Activated naive CD8-positive, alpha-beta T cell treated with anti-CD3 and anti-CD28 coated beads for 36 hours (primary cell): ENCODE results near the gene NDST4. TPM values are rescaled to one million over a fixed set of nuclear protein-coding genes. Genes with fewer than 3 reads are reported as not detected.

ENCODE experiments used
- DNase-seq: peaks from one replicate; pipeline ENCODE4 v3.0.0; 2021
- H3K27ac Mint-ChIP-seq: one replicate; pipeline ENCODE4 v1.8.0; 2022; ENCODE audit warnings: mild to moderate bottlenecking, moderate library complexity, mixed read lengths
- H3K27me3 Mint-ChIP-seq: one replicate; pipeline ENCODE4 v1.8.0; 2022; ENCODE audit warnings: mild to moderate bottlenecking, mixed read lengths
- H3K36me3 Mint-ChIP-seq: one replicate; pipeline ENCODE4 v1.8.0; 2021; ENCODE audit warnings: mild to moderate bottlenecking, mixed read lengths
- H3K4me1 Mint-ChIP-seq: one replicate; pipeline ENCODE4 v1.8.0; 2021; ENCODE audit warnings: mixed read lengths
- H3K4me3 Mint-ChIP-seq: one replicate; pipeline ENCODE4 v1.8.0; 2022; ENCODE audit warnings: mild to moderate bottlenecking, moderate library complexity, mixed read lengths
- H3K9me3 Mint-ChIP-seq: one replicate; pipeline ENCODE4 v1.8.0; 2022; ENCODE audit warnings: mixed read lengths
- total RNA-seq, 2 experiments: library from RNA; stranded (reverse); gene quantifications; one replicate each; pipeline ENCODE4 v1.2.3, GENCODE V29; 2021

Gene NDST4
- total RNA-seq, 2 experiments from 2014 or later: not detected

GRCh38 chr4:114811564-114812301, 301.7 kb downstream of the NDST4 start:
- Mint-ChIP-seq H3K4me3 (no peak overlapping the region), H3K27me3 (peaks cover 21% of the 10 kb centered on the region), H3K36me3 (no peaks in the 10 kb centered on the region), H3K4me1 (peaks cover 2% of the 10 kb centered on the region), H3K9me3 (no peaks in the 10 kb centered on the region), H3K27ac (no peak overlapping the region)
- DNase-seq: no peak

GRCh38 chr4:114807759-114808404, 305.5 kb downstream of the NDST4 start:
- Mint-ChIP-seq H3K27ac (no peak overlapping the region), H3K36me3 (no peaks in the 10 kb centered on the region), H3K4me3 (no peak overlapping the region), H3K9me3 (no peaks in the 10 kb centered on the region), H3K4me1 (peaks cover 2% of the 10 kb centered on the region), H3K27me3 (peaks cover 24% of the 10 kb centered on the region)
- DNase-seq: peak; percentile 10

- no peak for DNase-seq
- H3K4me1 Mint-ChIP-seq: peaks cover 2% of the 10 kb centered on the region
- no peaks in the 10 kb centered on the region for H3K9me3 Mint-ChIP-seq
- H3K27me3 Mint-ChIP-seq: peaks cover 24% of the 10 kb centered on the region
- H3K36me3 Mint-ChIP-seq: no peaks in the 10 kb centered on the region
- no peak overlapping the region for H3K27ac Mint-ChIP-seq
- H3K4me3 Mint-ChIP-seq: no peak overlapping the region
Measured at GRCh38 chr4:114807357-114807756, 306.1 kb downstream of the NDST4 start.

- Mint-ChIP-seq H3K4me3 (no peak overlapping the region), H3K27ac (no peak overlapping the region), H3K4me1 (no peaks in the 10 kb centered on the region), H3K27me3 (no peaks in the 10 kb centered on the region), H3K9me3 (no peaks in the 10 kb centered on the region), H3K36me3 (no peaks in the 10 kb centered on the region)
- DNase-seq: no peak
Measured at GRCh38 chr4:114791976-114792375, 321.4 kb downstream of the NDST4 start.

GRCh38 chr4:114785570-114785969, 327.9 kb downstream of the NDST4 start:
- DNase-seq: no peak
- no peak overlapping the region for H3K4me3 Mint-ChIP-seq
- H3K36me3 Mint-ChIP-seq: no peaks in the 10 kb centered on the region
- no peaks in the 10 kb centered on the region for H3K4me1 Mint-ChIP-seq
- H3K27me3 Mint-ChIP-seq: peaks cover 3% of the 10 kb centered on the region
- H3K27ac Mint-ChIP-seq: no peak overlapping the region
- no peaks in the 10 kb centered on the region for H3K9me3 Mint-ChIP-seq

GRCh38 chr4:114783215-114783595, 330.2 kb downstream of the NDST4 start:
- Mint-ChIP-seq H3K4me3 (no peak overlapping the region), H3K4me1 (no peaks in the 10 kb centered on the region), H3K27ac (no peak overlapping the region), H3K9me3 (no peaks in the 10 kb centered on the region), H3K36me3 (no peaks in the 10 kb centered on the region), H3K27me3 (peaks cover 3% of the 10 kb centered on the region)
- no peak for DNase-seq

GRCh38 chr4:114782415-114783214, 330.8 kb downstream of the NDST4 start:
- H3K36me3 Mint-ChIP-seq: no peaks in the 10 kb centered on the region
- no peak overlapping the region for H3K4me3 Mint-ChIP-seq
- H3K4me1 Mint-ChIP-seq: no peaks in the 10 kb centered on the region
- H3K9me3 Mint-ChIP-seq: no peaks in the 10 kb centered on the region
- no peak for DNase-seq
- peaks cover 3% of the 10 kb centered on the region for H3K27me3 Mint-ChIP-seq
- no peak overlapping the region for H3K27ac Mint-ChIP-seq

GRCh38 chr4:114780205-114780604, 333.2 kb downstream of the NDST4 start:
- Mint-ChIP-seq H3K27me3 (peaks cover 3% of the 10 kb centered on the region), H3K27ac (no peak overlapping the region), H3K9me3 (no peaks in the 10 kb centered on the region), H3K4me3 (no peak overlapping the region), H3K4me1 (no peaks in the 10 kb centered on the region), H3K36me3 (no peaks in the 10 kb centered on the region)
- no peak for DNase-seq
